ENCODE measurements around the gene SMOC2.
A peak's percentile ranks its signal among the peaks of the same experiment; 100 is the strongest.

The SMOC2 gene

GRCh38 chr6:168415098-168415992 lies 25.6 kb upstream of the SMOC2 start:
- no peak for DNase-seq

DNA sequence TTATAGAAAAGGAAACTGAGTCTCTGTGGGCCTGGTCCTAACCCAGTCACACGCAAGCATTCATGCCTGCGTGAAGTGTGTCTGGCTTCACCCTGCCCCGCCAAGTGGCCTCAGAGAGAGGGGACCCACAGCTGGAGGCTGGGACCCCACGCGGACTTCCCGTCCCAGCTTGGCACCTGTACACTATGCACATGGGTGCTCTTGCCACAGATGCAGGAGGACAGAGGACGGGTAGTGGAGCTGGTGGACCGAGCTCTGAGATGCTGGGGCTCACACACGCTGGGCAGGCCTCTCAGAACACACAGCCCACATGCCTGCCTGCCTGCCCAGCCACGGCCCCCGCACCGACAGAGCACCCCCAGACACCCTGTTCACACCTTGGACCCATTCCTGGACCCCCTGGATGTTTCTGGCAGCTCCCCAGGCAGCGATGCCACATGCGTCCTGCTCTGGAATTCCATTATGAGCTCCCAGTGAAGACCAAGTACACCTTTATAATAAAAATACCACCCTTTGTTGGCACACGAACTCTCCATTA lies 24.9 kb upstream of the SMOC2 start:
- no peak for DNase-seq

- no peak for DNase-seq
These were observed 24.5 kb upstream of the SMOC2 start for GRCh38 chr6:168416531-168416930.

DNA sequence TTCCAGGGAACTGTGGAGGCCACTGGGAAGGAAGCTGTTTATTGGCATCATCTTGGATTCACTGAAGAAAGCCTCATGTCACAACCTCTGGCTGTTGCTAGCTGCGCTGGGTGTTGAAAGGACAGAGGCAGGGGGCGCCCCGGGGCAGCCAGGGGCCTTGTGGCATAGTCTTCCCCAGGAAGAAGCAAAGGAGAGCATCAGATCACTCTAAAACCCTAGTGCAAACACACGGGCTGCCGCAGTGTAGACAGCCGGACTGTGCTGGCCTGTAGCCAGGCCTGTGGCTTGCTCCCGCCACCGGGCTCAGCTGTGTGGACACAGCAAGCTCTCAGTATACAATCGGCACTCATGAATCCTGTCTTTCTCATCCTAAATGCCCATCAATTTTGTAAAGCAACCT lies 23.8 kb upstream of the SMOC2 start:
- no peak for DNase-seq

GRCh38 chr6:168417679-168418557 lies 23.1 kb upstream of the SMOC2 start:
- peak in 2 of 58 donors; percentile 7 to 9 for DNase-seq

DNA sequence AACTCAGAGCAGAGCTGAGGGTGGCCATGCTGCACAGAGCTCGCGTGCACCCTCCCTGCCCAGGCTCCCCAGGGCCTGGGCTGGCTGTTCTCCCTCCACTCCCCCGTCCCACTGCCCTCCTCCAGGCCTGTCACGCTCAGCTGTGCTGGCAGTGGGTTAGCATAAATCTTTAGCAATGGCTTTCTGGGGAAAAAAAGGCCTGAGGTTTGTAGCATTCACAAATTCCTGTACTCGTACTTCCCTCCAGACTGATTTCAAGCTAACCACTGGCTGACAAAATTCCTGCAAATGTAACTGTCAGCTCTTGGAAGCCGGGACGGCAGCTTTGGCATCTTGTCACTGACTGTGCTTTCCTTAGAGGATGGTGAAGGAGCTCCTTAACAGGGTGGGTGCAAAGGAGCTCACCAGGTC lies 22.3 kb upstream of the SMOC2 start:
- peak in 1 of 58 donors; percentile 2 for DNase-seq

- no peak for DNase-seq
These were observed 21.4 kb upstream of the SMOC2 start for GRCh38 chr6:168419569-168419968.

DNA sequence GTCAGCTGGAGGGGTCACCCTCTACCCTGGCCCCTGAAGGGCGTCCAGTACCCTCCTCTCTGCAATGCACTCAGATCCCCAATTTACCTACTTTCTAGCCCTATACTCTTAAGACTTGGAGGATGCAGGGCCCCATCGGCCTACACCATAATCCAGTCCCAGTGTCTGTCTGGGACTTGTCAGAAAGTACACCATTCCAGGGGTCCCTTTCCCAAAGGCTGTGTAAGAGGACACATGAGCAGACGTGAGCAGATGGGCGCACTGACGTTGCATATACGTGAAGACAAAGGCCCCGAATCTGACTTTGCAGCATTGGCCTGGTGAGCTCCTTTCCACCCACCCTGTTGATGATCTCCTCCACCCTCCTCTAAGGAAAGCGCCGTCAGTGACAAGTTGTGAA lies 20.9 kb upstream of the SMOC2 start:
- no peak for DNase-seq

- no peak for DNase-seq
These were observed 20.3 kb upstream of the SMOC2 start for GRCh38 chr6:168420706-168421105.

GRCh38 chr6:168427184-168427583 lies 13.8 kb upstream of the SMOC2 start:
- DNase-seq, result no peak

- DNase-seq, result no peak
These were observed 12.7 kb upstream of the SMOC2 start for GRCh38 chr6:168428052-168428826.

DNA sequence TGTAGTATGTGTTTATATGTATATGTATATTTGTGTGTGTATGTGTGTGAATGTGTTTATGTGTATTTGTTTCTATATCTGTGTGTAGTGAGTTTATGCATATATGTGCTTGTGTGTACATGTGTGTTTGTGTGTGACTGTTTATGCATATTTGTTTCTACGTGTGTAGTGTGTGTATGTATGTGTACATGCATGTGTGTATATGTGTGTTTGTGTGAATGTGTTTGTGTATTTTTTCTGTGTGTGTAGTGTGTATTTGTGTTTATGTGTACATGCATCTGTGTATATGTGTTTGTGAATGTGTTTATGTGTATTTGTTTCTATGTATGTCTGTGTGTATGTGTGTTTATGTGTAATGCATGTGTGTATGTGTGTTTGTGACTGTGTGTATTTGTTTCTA lies 12.1 kb upstream of the SMOC2 start:
- no peak for DNase-seq

GRCh38 chr6:168432196-168432595 lies 8.8 kb upstream of the SMOC2 start:
- DNase-seq, result no peak

- DNase-seq, result no peak
These were observed 7.1 kb upstream of the SMOC2 start for GRCh38 chr6:168433898-168434297.

DNA sequence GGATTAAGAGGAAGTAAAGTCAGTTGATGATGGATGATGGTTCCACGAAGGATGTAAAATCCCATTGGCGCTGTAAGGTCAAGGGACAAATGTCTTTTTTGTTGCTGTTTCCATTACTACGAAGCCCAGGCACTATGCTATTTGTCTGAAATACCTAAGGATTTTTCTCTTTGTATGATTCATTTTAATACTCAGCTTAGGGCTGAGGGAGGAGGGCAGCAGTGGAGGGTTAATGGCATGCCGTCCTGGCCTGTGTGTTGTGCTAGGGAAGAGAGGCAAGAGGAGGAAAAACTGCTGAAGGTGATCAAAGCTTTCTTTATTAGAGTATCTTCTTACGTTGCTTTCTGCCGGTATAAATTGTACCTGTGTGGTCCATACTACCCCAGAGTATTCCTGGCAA lies 6.5 kb upstream of the SMOC2 start:
- DNase-seq, result no peak

- no peak for DNase-seq
These were observed 3.2 kb upstream of the SMOC2 start for GRCh38 chr6:168437751-168438150.

DNA sequence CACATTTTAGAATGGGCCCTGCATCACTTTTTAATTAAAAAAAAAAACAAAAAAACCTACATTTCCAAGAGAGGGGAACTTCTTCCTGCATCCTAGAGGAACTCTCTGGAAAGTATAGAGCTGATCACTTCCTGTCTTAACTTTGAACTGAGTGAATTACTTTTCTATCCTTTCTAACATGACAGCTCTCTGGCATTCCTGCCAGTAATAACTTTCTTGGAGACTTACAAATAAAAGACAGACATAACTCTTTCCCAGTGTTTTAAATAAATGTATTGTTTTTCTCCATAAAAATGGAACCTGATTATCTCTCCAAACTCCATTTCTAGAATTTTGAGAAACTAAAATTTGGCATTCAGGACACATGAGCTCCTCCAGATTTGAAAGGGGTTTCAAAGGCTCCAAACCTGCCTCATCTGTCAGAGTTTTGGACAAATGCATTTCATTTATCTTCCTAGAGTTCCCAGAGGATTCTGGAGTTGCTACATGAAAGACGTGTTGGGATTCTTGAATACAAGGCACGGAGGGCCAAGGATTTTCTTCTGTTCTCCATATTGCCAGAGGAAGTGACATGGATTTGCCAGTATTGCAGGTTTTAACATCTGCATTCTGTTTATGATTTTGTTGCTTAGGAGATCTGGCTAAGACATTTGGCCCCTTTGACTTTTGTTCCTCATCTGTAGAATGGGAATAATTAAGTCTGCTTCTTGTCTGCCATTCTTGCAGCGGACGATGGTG lies 2.0 kb upstream of the SMOC2 start:
- no peak for DNase-seq

DNA sequence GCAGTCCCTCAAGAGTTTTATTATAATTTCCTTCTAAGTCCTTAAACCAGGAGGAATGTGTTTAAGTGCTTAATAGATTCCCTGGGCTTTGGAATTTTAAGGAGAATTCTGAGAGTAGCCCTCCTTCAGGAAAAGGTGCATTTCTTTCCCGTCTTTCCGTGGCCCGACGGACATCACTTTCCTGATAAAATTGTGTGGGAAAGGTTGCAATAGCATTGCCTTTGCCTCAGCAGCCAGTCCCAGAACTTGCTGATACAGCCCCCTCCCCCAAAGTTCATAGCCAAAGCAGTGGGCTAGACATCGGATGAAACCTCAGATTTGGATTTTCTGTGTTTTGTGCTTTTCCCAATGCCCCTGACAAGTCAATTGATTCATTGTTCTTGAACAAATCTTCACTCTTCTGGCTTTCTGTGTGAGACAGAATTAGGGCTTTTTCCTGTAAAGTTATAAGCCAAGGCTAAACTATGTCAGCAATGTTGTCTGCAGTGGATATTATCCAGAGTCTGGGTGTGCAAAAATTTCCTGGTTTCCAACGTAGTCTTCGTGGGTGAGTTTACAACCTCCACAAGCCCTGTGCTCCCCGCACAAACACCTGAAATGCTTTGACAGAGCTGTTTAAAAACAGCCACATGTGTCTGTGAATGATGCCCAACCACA lies 1.1 kb upstream of the SMOC2 start:
- no peak for DNase-seq

DNA sequence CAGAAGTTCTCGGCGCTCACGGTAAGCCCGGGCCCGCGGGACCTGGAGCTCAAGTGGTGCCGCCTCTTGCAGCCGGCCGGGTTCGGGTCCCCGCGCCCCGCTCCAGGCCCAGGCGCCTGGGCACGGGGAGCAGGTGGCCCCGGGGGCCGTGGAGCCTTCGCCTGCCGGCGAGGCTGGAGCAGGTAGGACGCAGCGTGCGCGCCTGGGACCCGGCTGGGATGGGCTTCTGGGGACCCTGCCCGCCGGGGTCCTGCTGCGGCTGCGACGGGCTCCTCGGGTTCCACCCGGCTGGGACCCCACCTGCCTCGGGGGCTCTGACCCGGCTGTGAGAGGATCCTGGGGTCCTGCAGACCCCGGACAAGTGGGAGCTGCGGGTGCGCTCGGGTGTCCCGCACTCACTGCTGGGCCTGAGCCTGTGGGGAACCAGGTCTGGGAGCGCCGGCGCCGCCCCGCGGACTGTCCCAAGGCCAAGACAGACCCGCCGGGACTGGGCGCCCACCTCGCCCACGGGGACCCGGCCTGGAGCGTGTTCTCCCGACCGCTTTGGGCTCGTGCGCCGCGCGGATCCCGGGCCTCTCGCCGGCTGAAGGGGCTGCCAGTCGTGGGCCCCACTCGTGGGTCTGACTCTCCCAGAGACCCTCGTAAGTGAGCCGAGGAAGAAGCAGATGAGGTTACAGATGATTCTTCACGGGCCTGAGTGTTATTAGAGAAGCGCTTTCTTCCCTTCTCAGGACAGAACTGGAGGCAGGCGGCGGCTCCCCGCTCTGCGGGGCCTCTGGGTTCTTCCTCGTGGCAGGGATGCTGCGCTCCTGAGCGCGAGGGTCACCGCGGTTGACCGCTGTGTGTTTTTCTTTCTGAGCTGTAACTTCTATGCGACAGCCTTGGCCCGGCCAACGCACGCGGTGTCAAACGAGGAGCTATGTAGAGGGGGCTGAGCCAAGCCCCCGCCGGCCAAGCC lies 729 bp downstream of the SMOC2 start:
- DNase-seq, result no peak

All from anterior cingulate cortex (tissue), 58 donors.